DND-41 (cell line): ENCODE data around the gene CCND1.

ENCODE experiments used
- ATAC-seq: fragments of 200-7000 bp; cut with Tn5 transposase; 3 replicates; pipeline ENCODE4 v1.9.1; 2021; ENCODE audit warnings: low read depth; ENCODE audit not compliant: insufficient read depth
- DNase-seq: peaks from one replicate; pipeline ENCODE4 v3.0.0-alpha.2; 2020
- H2AFZ ChIP-seq: 2 replicates; pipeline ENCODE4 v1.6.0; 2012; ENCODE audit warnings: low read depth, low read length
- H3K27ac ChIP-seq: 2 replicates; pipeline ENCODE4 v1.5.1; 2012; ENCODE audit warnings: low read length, inconsistent platforms
- H3K27me3 ChIP-seq: fragments of 200-600 bp; sonication (generic); 2 replicates; pipeline ENCODE4 v1.6.0; 2012; ENCODE audit warnings: low read length, mild to moderate bottlenecking, inconsistent platforms; ENCODE audit not compliant: insufficient read depth, poor library complexity
- H3K36me3 ChIP-seq: 2 replicates; pipeline ENCODE4 v1.5.1; 2012; ENCODE audit warnings: low read length, inconsistent platforms; ENCODE audit not compliant: insufficient read depth
- H3K4me1 ChIP-seq: 2 replicates; pipeline ENCODE4 v1.5.1; 2012; ENCODE audit warnings: mild to moderate bottlenecking, low read length; ENCODE audit not compliant: insufficient read depth
- H3K4me2 ChIP-seq: 2 replicates; pipeline ENCODE4 v1.6.0; 2012; ENCODE audit warnings: mild to moderate bottlenecking, moderate library complexity, low read length, inconsistent platforms; ENCODE audit not compliant: insufficient read depth
- H3K4me3 ChIP-seq, 2 experiments: fragments of 200-600 bp in 1 of 2; shearing (Covaris generic) in 1 of 2; 2 replicates each; pipeline ENCODE4 v1.5.1; 2012 to 2016; ENCODE audit warnings: inconsistent platforms in 2 of 2, low read length in 2 of 2, mild to moderate bottlenecking in 2 of 2, low read depth in 1 of 2, moderate library complexity in 1 of 2
- H3K79me2 ChIP-seq: 2 replicates; pipeline ENCODE4 v1.6.0; 2012; ENCODE audit warnings: low read length, inconsistent platforms; ENCODE audit not compliant: insufficient read depth
- H3K9ac ChIP-seq: 2 replicates; pipeline ENCODE4 v1.6.0; 2012; ENCODE audit warnings: low read depth, mild to moderate bottlenecking, inconsistent platforms, low read length, moderate library complexity
- H3K9me3 ChIP-seq: 2 replicates; pipeline ENCODE4 v1.5.1; 2012; ENCODE audit warnings: low read length, moderate library complexity, mild to moderate bottlenecking, inconsistent platforms; ENCODE audit not compliant: insufficient read depth, severe bottlenecking
- H4K20me1 ChIP-seq: 2 replicates; pipeline ENCODE4 v1.6.0; 2012; ENCODE audit warnings: low read length; ENCODE audit not compliant: insufficient read depth
- CTCF ChIP-seq: IDR thresholded peaks from 2 replicates; pipeline ENCODE4 v1.5.1; 2012; ENCODE audit warnings: borderline replicate concordance, low read length, moderate library complexity, mild to moderate bottlenecking; ENCODE audit not compliant: poor library complexity, severe bottlenecking; ENCODE audit errors: extremely low read depth
- EZH2 ChIP-seq: IDR thresholded peaks from 3 replicates; pipeline ENCODE4 v1.6.1; 2012; ENCODE audit warnings: borderline replicate concordance, low read depth, mild to moderate bottlenecking, moderate library complexity, low read length, inconsistent platforms; ENCODE audit not compliant: severe bottlenecking

CCND1 gene

GRCh38 chr11:69640995-69641581 is at the start of gene CCND1:
TSS of gene CCND1 (plus strand) at chr11:69641156. CDS start at chr11:69641314, 158 bp downstream.
- H3K9ac ChIP-seq, result no peak within 1 kb of the TSS
- DNase-seq, result no peak

GRCh38 chr11:69592986-69593650 is 47.8 kb upstream of the CCND1 start:
- Histone ChIP-seq H3K79me2 (no peaks in the 10 kb centered on the region), H4K20me1 (no peaks in the 10 kb centered on the region), H3K36me3 (no peaks in the 10 kb centered on the region), H3K4me2 (no peak overlapping the region), H2AFZ (no peak overlapping the region), H3K4me1 (no peaks in the 10 kb centered on the region), H3K27ac (no peak overlapping the region), H3K9ac (no peak overlapping the region), H3K27me3 (no peaks in the 10 kb centered on the region), H3K9me3 (no peaks in the 10 kb centered on the region), H3K4me3 (no peak overlapping the region)
- no peak for ATAC-seq
- no peak for DNase-seq
- TF ChIP-seq EZH2, result no peak
- TF ChIP-seq CTCF, result no peak

More at GRCh38 chr11:69640995-69641581, at the start of gene CCND1:
- Histone ChIP-seq H2AFZ (no peak within 1 kb of the TSS), H4K20me1 (no peaks in the 10 kb centered on the region), H3K79me2 (no peaks in the 10 kb centered on the region), H3K27ac (no peak within 1 kb of the TSS), H3K36me3 (no peaks in the 10 kb centered on the region), H3K9me3 (no peaks in the 10 kb centered on the region), H3K4me1 (no peaks in the 10 kb centered on the region), H3K4me2 (no peak within 1 kb of the TSS), H3K4me3 (no peak within 1 kb of the TSS), H3K27me3 (no peaks in the 10 kb centered on the region)
- no peak for TF ChIP-seq EZH2
- TF ChIP-seq CTCF, result no peak
- no peak for ATAC-seq

GRCh38 chr11:69593851-69594250 is 47.1 kb upstream of the CCND1 start:
- ATAC-seq (no peak), DNase-seq (no peak)
- H3K79me2 ChIP-seq, result no peaks in the 10 kb centered on the region
- no peak overlapping the region for H2AFZ ChIP-seq
- H3K36me3 ChIP-seq, result no peaks in the 10 kb centered on the region
- no peak overlapping the region for H3K4me3 ChIP-seq
- no peaks in the 10 kb centered on the region for H3K27me3 ChIP-seq
- H3K9ac ChIP-seq, result no peak overlapping the region
- H3K9me3 ChIP-seq, result no peaks in the 10 kb centered on the region
- TF ChIP-seq EZH2, result no peak
- TF ChIP-seq CTCF, result no peak
- no peak overlapping the region for H3K27ac ChIP-seq
- no peaks in the 10 kb centered on the region for H3K4me1 ChIP-seq
- no peak overlapping the region for H3K4me2 ChIP-seq
- no peaks in the 10 kb centered on the region for H4K20me1 ChIP-seq
